Fibroblast of lung (primary cell): ENCODE data around the gene MALL. TPM values are rescaled to one million over a fixed set of nuclear protein-coding genes. Genes with fewer than 3 reads are reported as not detected.

ENCODE experiments used
- DNase-seq, 2 donors: peaks; one replicate each; pipeline versions ENCODE4 v3.0.0 to v3.0.0-alpha.2; 2010; ENCODE audit warnings: low read depth in 2 of 2
- H2AFZ ChIP-seq: 2 replicates; pipeline ENCODE4 v1.5.1; 2012; ENCODE audit warnings: low read length, control low read depth, inconsistent platforms
- H3K27ac ChIP-seq: 2 replicates; pipeline ENCODE4 v1.5.1; 2011; ENCODE audit warnings: low read length, control low read depth; ENCODE audit not compliant: insufficient read depth
- H3K27me3 ChIP-seq: 2 replicates; pipeline ENCODE4 v1.5.1; 2011; ENCODE audit warnings: mild to moderate bottlenecking, low read length; ENCODE audit not compliant: control insufficient read depth, insufficient read depth
- H3K36me3 ChIP-seq: 2 replicates; pipeline ENCODE4 v1.5.1; 2011; ENCODE audit warnings: low read length; ENCODE audit not compliant: control insufficient read depth, insufficient read depth
- H3K4me1 ChIP-seq: 2 replicates; pipeline ENCODE4 v1.5.1; 2011; ENCODE audit warnings: low read length; ENCODE audit not compliant: control insufficient read depth, insufficient read depth; ENCODE audit errors: extremely low read depth
- H3K4me2 ChIP-seq: 2 replicates; pipeline ENCODE4 v1.5.1; 2011; ENCODE audit warnings: low read length, control low read depth; ENCODE audit not compliant: insufficient read depth; ENCODE audit errors: extremely low read depth
- H3K4me3 ChIP-seq, 4 experiments: fragments of 200-600 bp in 1 of 4; sonication (generic) in 1 of 4; replicated peaks in 1 of 4; 2 replicates each; pipeline ENCODE4 v1.5.1; 2011 to 2016; ENCODE audit warnings: low read length in 4 of 4, low read depth in 3 of 4, mild to moderate bottlenecking in 3 of 4, control low read depth in 2 of 4, inconsistent platforms in 1 of 4, mixed read lengths in 1 of 4; ENCODE audit not compliant: insufficient read depth in 1 of 4; ENCODE audit errors: control extremely low read depth in 1 of 4
- H3K79me2 ChIP-seq: 2 replicates; pipeline ENCODE4 v1.5.1; 2012; ENCODE audit warnings: mild to moderate bottlenecking, low read length, inconsistent platforms; ENCODE audit not compliant: control insufficient read depth, insufficient read depth
- H3K9ac ChIP-seq: 2 replicates; pipeline ENCODE4 v1.5.1; 2011; ENCODE audit warnings: mild to moderate bottlenecking, low read length, control low read depth; ENCODE audit not compliant: insufficient read depth
- H3K9me3 ChIP-seq: 2 replicates; pipeline ENCODE4 v1.5.1; 2012; ENCODE audit warnings: low read depth, low read length; ENCODE audit not compliant: control insufficient read depth, insufficient read depth
- H4K20me1 ChIP-seq: 2 replicates; pipeline ENCODE4 v1.5.1; 2011; ENCODE audit warnings: low read length; ENCODE audit not compliant: control insufficient read depth, insufficient read depth; ENCODE audit errors: extremely low read depth
- CTCF ChIP-seq, 2 donors: IDR thresholded peaks in 1 of 2; conservative IDR thresholded peaks in 1 of 2; 1 replicate in 1 of 2; 2 replicates in 1 of 2; pipeline ENCODE4 v1.5.1; 2011 to 2012; ENCODE audit warnings: low read length in 2 of 2, control low read depth in 1 of 2, inconsistent platforms in 1 of 2, low read depth in 1 of 2, mild to moderate bottlenecking in 1 of 2
- EZH2 ChIP-seq: IDR thresholded peaks from 2 replicates; pipeline ENCODE4 v1.5.1; 2012; ENCODE audit warnings: low read length, control low read depth, mild to moderate bottlenecking; ENCODE audit errors: missing control alignments
- polyA plus RNA-seq, 2 donors: library from polyadenylated mRNA; depleted of rRNA in 1 of 2; stranded (reverse) in 1 of 2; unstranded in 1 of 2; fragments of >200 nt; gene quantifications; 2 replicates each; pipeline ENCODE4 v1.2.1, GENCODE V29; 2011 to 2012; ENCODE audit warnings: missing spikeins in 1 of 2
- total RNA-seq: library from RNA; depleted of rRNA; stranded (reverse); fragments of >200 nt; gene quantifications from 2 replicates; pipeline ENCODE4 v1.2.1, GENCODE V29; 2014

MALL gene
- total and polyA plus RNA-seq, 2 donors (not counting 1 experiment from before 2014, with no cell fraction given): 3.1 to 3.6 TPM

GRCh38 chr2:110124939-110125691 is 9.5 kb upstream of the MALL start:
- Histone ChIP-seq H3K4me2 (no peak overlapping the region), H3K79me2 (no peaks in the 10 kb centered on the region), H3K27ac (no peak overlapping the region), H3K27me3 (no peaks in the 10 kb centered on the region), H3K4me1 (peaks cover 2% of the 10 kb centered on the region), H3K9ac (no peak overlapping the region), H3K4me3 (no peak overlapping the region), H3K9me3 (no peaks in the 10 kb centered on the region), H3K36me3 (no peaks in the 10 kb centered on the region), H2AFZ (no peak overlapping the region), H4K20me1 (no peaks in the 10 kb centered on the region)
- TF ChIP-seq CTCF (conservative IDR thresholded peaks at IDR 0.05 in 1 of 2, IDR thresholded peaks at IDR 0.05 in 1 of 2; ENCODE audit: low read depth in 1 of 2, low read length in 2 of 2) (no peak), EZH2 (no peak)
- peak in 1 of 2 donors; percentile 85 for DNase-seq

GRCh38 chr2:110124038-110124825 is 8.6 kb upstream of the MALL start:
- H3K9ac ChIP-seq: no peak overlapping the region
- H3K27ac ChIP-seq: no peak overlapping the region
- no peaks in the 10 kb centered on the region for H3K79me2 ChIP-seq
- H3K9me3 ChIP-seq: no peaks in the 10 kb centered on the region
- TF ChIP-seq CTCF (conservative IDR thresholded peaks at IDR 0.05 in 1 of 2, IDR thresholded peaks at IDR 0.05 in 1 of 2; ENCODE audit: low read depth in 1 of 2, low read length in 2 of 2) (no peak), EZH2 (no peak)
- DNase-seq: no peak
- H3K4me1 ChIP-seq: peaks cover 2% of the 10 kb centered on the region
- H3K36me3 ChIP-seq: no peaks in the 10 kb centered on the region
- no peak overlapping the region for H3K4me2 ChIP-seq
- no peak overlapping the region for H3K4me3 ChIP-seq
- no peaks in the 10 kb centered on the region for H4K20me1 ChIP-seq
- no peak overlapping the region for H2AFZ ChIP-seq
- no peaks in the 10 kb centered on the region for H3K27me3 ChIP-seq

- no peak overlapping the region for H3K9ac ChIP-seq
- TF ChIP-seq EZH2: no peak
- no peak for TF ChIP-seq CTCF (conservative IDR thresholded peaks at IDR 0.05 in 1 of 2, IDR thresholded peaks at IDR 0.05 in 1 of 2; ENCODE audit: low read depth in 1 of 2, low read length in 2 of 2)
- no peak overlapping the region for H3K4me2 ChIP-seq
- H3K79me2 ChIP-seq: no peaks in the 10 kb centered on the region
- no peaks in the 10 kb centered on the region for H3K9me3 ChIP-seq
- H4K20me1 ChIP-seq: no peaks in the 10 kb centered on the region
- no peak for DNase-seq
- H3K4me3 ChIP-seq: no peak overlapping the region
- no peak overlapping the region for H2AFZ ChIP-seq
- peaks cover 2% of the 10 kb centered on the region for H3K4me1 ChIP-seq
- H3K27ac ChIP-seq: no peak overlapping the region
- no peaks in the 10 kb centered on the region for H3K27me3 ChIP-seq
- H3K36me3 ChIP-seq: no peaks in the 10 kb centered on the region
These were observed 6.0 kb upstream of the MALL start for GRCh38 chr2:110121592-110121991.
